HG03175 (cell line): ENCODE data around the gene MATN1.

Experiments
- ATAC-seq: cut with Tn5 transposase; IDR thresholded peaks from one replicate; pipeline ENCODE4 v1.9.1; 2021; ENCODE audit warnings: mild to moderate bottlenecking, moderate library complexity; ENCODE audit not compliant: unreplicated experiment

Gene MATN1

GRCh38 chr1:30684881-30685795 is 38.2 kb downstream of the MATN1 start:
- ATAC-seq = no peak

- no peak for ATAC-seq
These were observed 39.1 kb downstream of the MATN1 start for GRCh38 chr1:30684259-30684658.

- no peak for ATAC-seq
These were observed 39.7 kb downstream of the MATN1 start for GRCh38 chr1:30683699-30684098.

- ATAC-seq = no peak
These were observed 40.7 kb downstream of the MATN1 start for GRCh38 chr1:30682396-30683275.

GRCh38 chr1:30681782-30682181 is 41.6 kb downstream of the MATN1 start:
- no peak for ATAC-seq

- ATAC-seq = no peak
These were observed 42.5 kb downstream of the MATN1 start for GRCh38 chr1:30680879-30681278.

GRCh38 chr1:30680429-30680828 is 43.0 kb downstream of the MATN1 start:
- no peak for ATAC-seq

- no peak for ATAC-seq
These were observed 43.4 kb downstream of the MATN1 start for GRCh38 chr1:30679976-30680305.

- ATAC-seq = no peak
These were observed 44.0 kb downstream of the MATN1 start for GRCh38 chr1:30679201-30679975.

GRCh38 chr1:30678209-30678608 is 45.2 kb downstream of the MATN1 start:
- no peak for ATAC-seq

GRCh38 chr1:30677471-30677870 is 45.9 kb downstream of the MATN1 start:
- ATAC-seq = no peak

GRCh38 chr1:30675761-30676160 is 47.6 kb downstream of the MATN1 start:
- ATAC-seq = no peak

GRCh38 chr1:30675289-30675688 is 48.1 kb downstream of the MATN1 start:
- ATAC-seq = no peak

GRCh38 chr1:30673395-30673794 is 50.0 kb downstream of the MATN1 start:
- no peak for ATAC-seq

GRCh38 chr1:30672661-30673060 is 50.7 kb downstream of the MATN1 start:
- ATAC-seq = no peak

- no peak for ATAC-seq
These were observed 52.9 kb downstream of the MATN1 start for GRCh38 chr1:30670240-30671060.

GRCh38 chr1:30668546-30669327 is 54.6 kb downstream of the MATN1 start:
- ATAC-seq = no peak

- ATAC-seq = no peak
These were observed 55.4 kb downstream of the MATN1 start for GRCh38 chr1:30668024-30668423.

GRCh38 chr1:30666756-30667273 is 56.6 kb downstream of the MATN1 start:
- ATAC-seq = no peak
